ENCODE measurements around the gene POP4.

The POP4 gene

GRCh38 chr19:29660835-29661234, 54.8 kb downstream of the POP4 start:
- Histone ChIP-seq H3K4me1 (ENCODE audit: insufficient read depth, low read length) (peaks cover 12% of the 10 kb centered on the region), H3K9ac (ENCODE audit: low read depth, low read length) (no peak overlapping the region), H3K9me3 (ENCODE audit: insufficient read depth, low read length, severe bottlenecking) (no peaks in the 10 kb centered on the region), H3K27ac (ENCODE audit: low read length) (no peak overlapping the region), H2AFZ (ENCODE audit: low read depth, low read length) (no peak overlapping the region), H3K79me2 (ENCODE audit: insufficient read depth, low read length) (0 out of 2 replicates have a peak, but pooled peaks cover 3% of the 10 kb centered on the region), H3K27me3 (ENCODE audit: insufficient read depth, low read length, poor library complexity) (peaks cover 5% of the 10 kb centered on the region), H3K4me2 (ENCODE audit: insufficient read depth, low read length) (no peak overlapping the region), H3K36me3 (ENCODE audit: insufficient read depth, low read length) (no peaks in the 10 kb centered on the region), H3K4me3 (ENCODE audit: low read depth in 1 of 2, low read length in 2 of 2) (no peak overlapping the region), H4K20me1 (ENCODE audit: insufficient read depth, low read length) (no peaks in the 10 kb centered on the region)
- ATAC-seq (ENCODE audit: insufficient read depth, low read depth) (no peak), DNase-seq (no peak)
- TF ChIP-seq CTCF (IDR thresholded peaks at IDR 0.05; ENCODE audit: borderline replicate concordance, extremely low read depth, low read length, poor library complexity, severe bottlenecking) (no peak), EZH2 (IDR thresholded peaks at IDR 0.05; ENCODE audit: borderline replicate concordance, low read depth, low read length, severe bottlenecking) (no peak)

GRCh38 chr19:29662278-29662603, 56.2 kb downstream of the POP4 start:
- no peak for DNase-seq
- Histone ChIP-seq H2AFZ (ENCODE audit: low read depth, low read length) (no peak overlapping the region), H3K79me2 (ENCODE audit: insufficient read depth, low read length) (peaks cover 8% of the 10 kb centered on the region; the same call in 1 of the 2 replicates), H3K9me3 (ENCODE audit: insufficient read depth, low read length, severe bottlenecking) (no peaks in the 10 kb centered on the region), H3K4me2 (ENCODE audit: insufficient read depth, low read length) (no peak overlapping the region), H3K9ac (ENCODE audit: low read depth, low read length) (no peak overlapping the region), H3K36me3 (ENCODE audit: insufficient read depth, low read length) (no peaks in the 10 kb centered on the region), H3K27me3 (ENCODE audit: insufficient read depth, low read length, poor library complexity) (peaks cover 7% of the 10 kb centered on the region), H3K27ac (ENCODE audit: low read length) (no peak overlapping the region), H3K4me1 (ENCODE audit: insufficient read depth, low read length) (peaks cover 26% of the 10 kb centered on the region), H4K20me1 (ENCODE audit: insufficient read depth, low read length) (0 out of 2 replicates have a peak, but pooled peaks cover 5% of the 10 kb centered on the region), H3K4me3 (ENCODE audit: low read depth in 1 of 2, low read length in 2 of 2) (no peak overlapping the region)
- ATAC-seq (ENCODE audit: insufficient read depth, low read depth) = no peak
- TF ChIP-seq EZH2 (IDR thresholded peaks at IDR 0.05; ENCODE audit: borderline replicate concordance, low read depth, low read length, severe bottlenecking) (no peak), CTCF (IDR thresholded peaks at IDR 0.05; ENCODE audit: borderline replicate concordance, extremely low read depth, low read length, poor library complexity, severe bottlenecking) (no peak)

- Histone ChIP-seq H3K79me2 (ENCODE audit: insufficient read depth, low read length) (peaks cover 9% of the 10 kb centered on the region; the same call in 1 of the 2 replicates), H3K4me2 (ENCODE audit: insufficient read depth, low read length) (no peak overlapping the region), H3K27me3 (ENCODE audit: insufficient read depth, low read length, poor library complexity) (peaks cover 7% of the 10 kb centered on the region), H3K9me3 (ENCODE audit: insufficient read depth, low read length, severe bottlenecking) (no peaks in the 10 kb centered on the region), H4K20me1 (ENCODE audit: insufficient read depth, low read length) (0 out of 2 replicates have a peak, but pooled peaks cover 5% of the 10 kb centered on the region), H3K27ac (ENCODE audit: low read length) (no peak overlapping the region), H3K9ac (ENCODE audit: low read depth, low read length) (no peak overlapping the region), H3K4me3 (ENCODE audit: low read depth in 1 of 2, low read length in 2 of 2) (no peak overlapping the region), H3K4me1 (ENCODE audit: insufficient read depth, low read length) (peaks cover 32% of the 10 kb centered on the region), H2AFZ (ENCODE audit: low read depth, low read length) (no peak overlapping the region), H3K36me3 (ENCODE audit: insufficient read depth, low read length) (no peaks in the 10 kb centered on the region)
- no peak for TF ChIP-seq EZH2 (IDR thresholded peaks at IDR 0.05; ENCODE audit: borderline replicate concordance, low read depth, low read length, severe bottlenecking)
- no peak for TF ChIP-seq CTCF (IDR thresholded peaks at IDR 0.05; ENCODE audit: borderline replicate concordance, extremely low read depth, low read length, poor library complexity, severe bottlenecking)
- DNase-seq (no peak), ATAC-seq (ENCODE audit: insufficient read depth, low read depth) (no peak)
Observed at GRCh38 chr19:29662604-29663404, 56.7 kb downstream of the POP4 start.

Data from DND-41 (cell line).